Ammon's horn (tissue), 1 donor: ENCODE measurements around the gene PRRT1.
"Not testable (repeated sequence)": the region's sequence is repeated elsewhere in the genome, so short reads cannot be mapped to it uniquely, and the experiment has no call there.

Source experiments
- DNase-seq: peaks from one replicate; pipeline ENCODE4 v3.0.0-alpha.2; 2016; ENCODE audit warnings: low spot score

PRRT1 gene

DNA sequence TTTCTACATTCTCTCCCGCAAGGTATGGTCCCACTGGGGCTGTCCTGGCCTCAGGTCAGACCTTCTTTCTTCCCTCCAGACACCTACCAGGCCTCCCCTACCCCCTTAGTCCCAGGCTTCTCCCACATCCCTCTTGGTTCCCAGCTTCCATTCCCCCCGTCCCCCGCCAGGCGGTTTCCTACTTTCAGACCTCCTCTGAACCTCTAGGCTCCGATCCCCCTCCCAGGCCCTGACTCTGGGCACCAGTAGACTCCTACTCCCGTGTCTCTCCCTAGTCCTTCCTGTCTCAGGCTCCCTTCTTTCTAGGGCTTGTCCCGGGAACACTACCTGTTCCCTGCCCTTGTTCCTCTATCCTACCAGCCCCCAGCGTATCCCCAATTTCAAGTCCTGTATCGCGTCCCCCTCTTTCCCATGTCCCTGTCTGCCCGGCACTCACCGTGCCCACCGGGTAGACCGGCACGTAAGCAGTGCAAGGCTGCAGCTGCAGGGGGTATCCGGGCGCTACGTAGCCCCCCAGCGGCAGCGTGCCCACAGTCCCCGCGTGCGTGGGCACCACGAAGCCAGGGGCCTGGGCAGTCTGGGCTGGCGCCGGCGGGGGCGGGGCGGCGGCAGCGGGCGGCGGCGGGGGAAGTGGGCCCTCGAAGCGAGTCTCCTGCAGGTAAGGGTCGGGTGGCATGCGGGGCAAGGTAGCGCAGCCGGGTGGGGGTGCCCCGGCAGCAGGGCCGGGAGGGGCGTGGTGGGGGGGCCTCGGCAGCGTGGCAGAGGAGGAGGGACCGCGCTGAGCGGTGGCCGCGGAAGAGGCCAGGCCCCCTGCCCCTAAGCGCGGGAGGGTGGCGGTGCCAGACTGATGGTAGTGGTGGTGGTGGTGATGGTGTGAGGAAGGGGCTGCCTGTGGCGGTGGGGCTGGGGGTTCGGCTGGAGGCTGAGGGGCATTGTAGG lies 1.5 kb downstream of the PRRT1 start:
- no peak for DNase-seq

DNA sequence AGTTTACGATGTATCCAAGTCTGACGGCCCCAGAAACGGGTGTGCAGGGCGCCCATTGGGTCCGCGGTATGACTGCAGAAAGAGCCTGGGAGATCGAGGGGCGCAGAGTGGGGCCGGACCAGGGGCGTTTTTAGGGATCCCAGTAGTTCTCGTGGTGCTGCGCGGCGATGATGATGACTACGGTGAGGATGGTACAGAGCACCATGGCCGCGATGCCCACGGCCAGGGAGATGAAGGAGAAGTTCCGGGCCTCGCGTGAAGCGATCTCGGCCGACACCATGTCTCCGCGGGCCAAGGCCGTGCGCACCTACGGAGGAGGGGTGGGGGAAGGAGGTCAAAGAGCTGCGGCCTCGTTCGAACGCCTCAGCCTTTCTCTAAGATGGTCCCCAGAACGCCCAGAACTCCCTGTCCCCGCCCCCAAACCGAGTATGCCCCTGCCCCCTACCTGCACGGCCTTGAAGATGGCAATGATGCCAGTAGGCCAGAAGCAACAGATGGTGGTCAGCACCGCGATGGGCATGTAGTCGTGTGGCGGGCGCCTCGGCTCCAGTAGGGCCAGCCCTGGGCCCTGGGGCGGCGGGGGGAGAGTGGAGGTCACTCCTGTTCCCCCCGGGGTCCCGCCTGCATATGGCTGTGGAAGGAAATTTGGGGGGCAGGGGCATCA lies 2.5 kb downstream of the PRRT1 start:
- DNase-seq = no peak

DNA sequence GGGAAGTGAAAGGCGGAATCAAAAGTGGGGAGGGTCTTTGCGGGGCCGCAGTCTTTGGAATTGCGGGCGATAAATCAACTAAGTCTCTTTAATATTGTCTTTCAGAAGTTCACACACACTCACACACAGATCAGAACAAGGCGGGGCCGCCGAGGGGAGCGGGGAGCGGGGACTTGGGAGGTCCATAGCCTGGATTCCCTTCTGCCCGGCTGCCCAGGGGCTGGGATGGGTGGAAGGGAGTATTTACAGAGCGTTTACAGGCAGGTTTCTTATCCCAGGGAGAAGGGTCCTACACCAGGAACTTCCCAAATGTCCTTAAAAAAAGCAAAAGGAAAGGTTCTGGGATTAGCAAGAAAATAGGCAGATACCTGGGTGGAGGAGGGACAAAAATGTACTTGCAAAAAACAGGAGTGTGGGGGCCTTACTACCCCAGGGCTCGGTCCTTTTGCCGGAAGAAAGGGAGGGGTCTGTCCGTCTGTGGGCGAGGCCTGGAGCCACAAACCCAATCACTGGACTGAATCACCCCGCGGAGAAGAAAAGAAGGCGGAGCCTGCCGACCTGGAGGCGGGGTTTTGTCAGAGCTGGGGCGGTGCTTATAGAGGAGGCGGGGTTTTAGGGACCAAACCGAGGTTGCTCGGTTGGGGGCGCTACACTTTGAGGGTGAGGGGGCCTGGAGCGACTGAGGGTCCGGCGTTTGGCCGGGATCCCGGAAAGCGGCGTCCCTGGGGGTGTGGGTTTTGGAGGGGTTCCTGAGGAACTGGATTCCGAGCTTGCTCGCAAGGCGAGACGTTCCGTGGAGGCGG lies 3.2 kb downstream of the PRRT1 start:
- peak; percentile 41 for DNase-seq

DNA sequence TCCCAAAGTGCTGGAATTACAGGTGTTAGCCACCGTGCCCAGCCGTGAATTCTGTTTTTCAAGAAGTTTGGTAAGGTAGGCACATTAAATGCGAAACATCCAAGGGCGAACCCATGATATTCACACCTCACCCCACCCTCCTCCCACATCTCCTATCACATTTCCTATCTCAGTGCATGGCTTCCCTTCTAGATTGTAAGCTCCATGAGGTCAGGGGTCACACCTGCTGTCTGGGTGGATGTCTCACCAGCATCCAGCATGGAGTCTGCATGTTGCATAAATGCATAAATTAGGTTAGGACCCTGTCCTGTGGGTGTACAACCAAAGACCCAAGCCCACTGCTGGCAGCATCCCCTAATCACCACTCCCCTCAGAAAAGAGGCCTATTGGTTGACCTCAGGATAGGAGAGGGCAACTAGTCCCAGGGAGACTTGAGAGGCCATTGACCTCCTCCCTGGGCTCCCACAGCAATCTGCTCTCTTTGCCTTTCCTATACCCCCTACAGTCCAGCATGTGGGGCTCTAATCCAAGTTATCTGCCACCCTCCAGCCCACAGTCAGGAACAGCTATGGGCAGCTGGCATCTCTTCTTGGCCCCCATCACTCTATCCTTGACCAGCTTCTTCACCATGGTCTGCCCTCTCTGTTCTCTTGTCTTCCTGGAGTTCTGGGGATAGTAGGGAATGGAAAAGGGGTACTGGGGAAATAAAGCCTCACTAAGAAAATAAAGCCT lies 4.2 kb downstream of the PRRT1 start:
- DNase-seq = no peak

DNA sequence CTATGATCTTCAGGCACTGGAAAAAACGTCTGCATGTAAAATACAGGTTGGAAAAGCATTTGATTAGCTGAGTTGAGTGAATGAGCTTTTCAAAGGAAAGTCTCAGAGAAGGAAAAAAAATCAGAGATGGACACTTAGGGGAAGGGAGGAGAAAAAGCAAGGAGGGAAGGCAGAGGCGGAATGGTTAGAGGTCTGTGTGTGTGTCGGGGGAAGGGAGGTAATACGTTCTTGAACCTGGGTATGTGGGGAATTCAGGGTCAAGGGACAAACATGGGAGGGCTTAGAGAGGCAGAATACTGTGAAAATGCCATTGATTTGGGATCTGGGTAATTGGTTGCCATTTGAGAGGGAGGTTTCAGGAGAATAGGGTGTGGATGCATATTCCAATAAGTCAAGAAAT lies 5.1 kb downstream of the PRRT1 start:
- no peak for DNase-seq

DNA sequence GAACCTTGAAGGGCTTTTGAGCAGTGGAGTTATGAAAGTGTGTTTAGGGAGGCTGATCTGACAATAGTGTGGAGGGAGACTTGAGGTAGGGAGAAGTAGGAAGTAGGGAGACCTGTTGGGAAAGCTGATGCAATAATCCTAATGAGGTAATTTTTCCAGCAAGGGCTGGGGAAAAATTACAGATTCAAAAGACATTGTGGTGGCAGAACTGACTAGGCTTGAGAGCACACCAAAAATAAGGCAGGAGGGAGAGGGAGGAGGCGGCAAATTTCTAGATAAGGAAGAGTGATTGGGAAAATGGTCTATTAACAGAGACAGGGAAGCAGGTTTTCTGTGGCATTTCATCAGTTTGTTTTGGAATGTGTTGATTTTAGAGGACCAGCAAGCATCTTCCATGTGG lies 5.5 kb downstream of the PRRT1 start:
- no peak for DNase-seq

DNA sequence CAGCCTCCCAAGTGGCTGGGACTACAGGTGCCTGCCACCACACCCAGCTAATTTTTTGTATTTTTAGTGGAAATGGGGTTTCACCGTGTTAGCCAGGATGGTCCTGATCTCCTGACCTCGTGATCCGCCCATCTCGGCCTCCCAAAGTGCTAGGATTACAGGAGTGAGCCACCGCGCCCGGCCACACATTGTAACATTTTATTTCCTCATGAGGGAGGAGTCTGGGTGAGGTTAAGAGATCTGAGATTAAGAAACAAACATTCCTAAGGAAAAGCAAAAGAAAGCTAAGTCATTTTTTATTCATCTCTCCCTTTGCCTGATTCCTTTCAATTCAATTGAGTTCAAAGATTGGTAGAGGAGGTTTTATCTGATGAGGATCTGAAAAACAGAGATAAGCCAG lies 7.5 kb downstream of the PRRT1 start:
- not testable (repeated sequence) for DNase-seq

DNA sequence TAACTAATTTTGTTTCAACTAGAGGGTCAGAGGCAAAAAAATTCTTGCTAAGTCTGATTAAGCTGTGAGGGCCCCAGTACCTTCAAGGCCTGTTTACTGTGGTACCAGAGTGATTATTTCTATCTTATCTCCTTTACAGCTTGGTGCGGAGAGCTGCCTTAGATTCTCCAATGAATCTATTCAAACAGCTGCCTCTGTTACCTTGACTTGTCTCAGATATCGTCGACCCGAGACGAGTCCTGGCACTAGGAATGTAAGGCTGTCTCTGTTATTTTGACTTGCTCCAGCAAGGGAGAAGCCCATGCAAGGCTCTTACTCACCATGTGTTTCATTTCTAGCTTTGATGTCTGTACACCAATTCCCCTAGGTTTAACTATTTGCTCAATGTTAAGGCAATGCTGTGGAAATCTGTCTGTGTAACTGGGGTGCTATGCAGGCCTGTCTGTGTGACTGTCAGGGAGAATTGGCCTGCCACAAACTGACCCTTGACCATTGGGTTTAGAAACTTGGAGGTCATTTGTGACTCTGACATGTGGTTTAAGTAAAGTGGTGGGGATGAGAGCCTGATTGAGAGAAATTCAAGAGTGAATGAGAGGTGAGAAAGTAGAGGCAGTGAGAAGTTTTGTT lies 11.2 kb downstream of the PRRT1 start:
- no peak for DNase-seq

DNA sequence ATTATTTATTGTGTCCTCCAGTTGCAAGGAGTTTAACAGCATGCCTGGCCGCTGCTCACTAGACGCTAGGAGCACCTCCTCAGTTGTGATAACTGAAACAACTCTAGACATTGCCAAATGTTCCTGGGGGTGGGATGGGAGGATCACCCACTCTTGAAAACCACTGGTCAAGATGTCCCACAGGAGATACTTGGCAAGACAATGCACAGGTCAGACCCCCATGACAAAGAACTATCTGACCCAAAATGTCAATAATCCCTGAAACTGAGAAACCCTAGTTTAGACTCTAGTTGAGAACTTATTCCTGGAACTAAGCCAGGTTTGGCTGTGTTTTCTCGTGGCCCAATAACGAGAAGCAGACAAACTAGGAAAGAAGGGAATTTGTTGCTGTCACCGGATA lies 12.1 kb downstream of the PRRT1 start:
- no peak for DNase-seq

DNA sequence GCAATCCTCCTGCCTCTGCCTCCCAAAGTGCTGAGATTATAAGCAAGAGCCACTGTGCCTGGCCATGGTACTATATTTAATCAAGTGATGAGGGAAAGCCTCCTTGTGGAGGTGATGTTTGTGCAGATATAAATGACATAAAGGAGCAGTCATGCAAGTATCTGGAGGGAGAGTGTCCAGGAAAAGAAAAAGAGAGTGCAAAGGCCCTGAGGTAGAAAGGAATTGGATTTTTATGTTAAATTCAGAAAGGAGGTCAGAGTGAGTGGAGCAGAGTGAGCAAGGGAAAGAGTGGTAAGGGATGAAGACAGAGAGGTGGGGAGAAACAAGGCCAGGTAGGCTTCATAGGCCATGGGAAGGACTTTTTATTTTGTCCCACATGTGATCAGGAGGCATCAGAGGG lies 14.3 kb downstream of the PRRT1 start:
- DNase-seq = no peak

DNA sequence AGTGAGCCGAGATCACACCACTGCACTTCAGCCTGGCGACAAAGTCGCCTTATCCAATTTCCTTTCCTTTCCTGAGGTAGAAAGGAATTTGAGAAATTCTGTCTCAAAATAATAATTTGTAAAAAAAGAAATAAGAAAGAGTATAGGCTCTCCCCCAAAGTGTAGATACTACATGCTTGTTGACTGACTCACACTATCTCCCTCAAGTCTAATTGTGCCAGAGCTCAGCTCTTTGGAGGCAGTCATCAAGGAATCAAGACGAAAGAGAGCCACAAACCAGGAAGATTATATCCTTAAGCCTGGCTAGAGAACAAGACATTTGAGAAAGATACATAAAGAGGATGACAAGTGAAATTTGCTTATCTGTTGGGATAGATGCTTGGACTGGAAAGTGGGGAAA lies 18.0 kb downstream of the PRRT1 start:
- no peak for DNase-seq

DNA sequence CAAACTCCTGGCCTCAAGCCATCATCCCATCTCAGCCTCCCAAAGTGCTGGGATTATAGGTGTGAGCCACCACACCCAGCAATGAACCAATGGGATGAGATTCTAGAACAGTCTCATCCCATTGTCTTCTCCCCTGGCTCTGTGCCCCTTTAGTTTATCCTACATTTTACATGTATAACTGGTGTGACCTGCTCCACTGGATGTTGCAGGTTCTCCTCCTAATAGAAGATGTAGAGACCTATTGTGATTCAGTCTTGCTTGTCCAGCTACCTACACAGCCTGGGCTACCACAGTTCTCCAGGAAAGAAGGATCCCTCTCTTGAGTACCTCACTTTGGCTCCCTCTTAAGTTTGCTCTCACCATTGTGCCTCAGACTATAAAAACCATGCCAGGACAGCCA lies 19.6 kb downstream of the PRRT1 start:
- DNase-seq = no peak

DNA sequence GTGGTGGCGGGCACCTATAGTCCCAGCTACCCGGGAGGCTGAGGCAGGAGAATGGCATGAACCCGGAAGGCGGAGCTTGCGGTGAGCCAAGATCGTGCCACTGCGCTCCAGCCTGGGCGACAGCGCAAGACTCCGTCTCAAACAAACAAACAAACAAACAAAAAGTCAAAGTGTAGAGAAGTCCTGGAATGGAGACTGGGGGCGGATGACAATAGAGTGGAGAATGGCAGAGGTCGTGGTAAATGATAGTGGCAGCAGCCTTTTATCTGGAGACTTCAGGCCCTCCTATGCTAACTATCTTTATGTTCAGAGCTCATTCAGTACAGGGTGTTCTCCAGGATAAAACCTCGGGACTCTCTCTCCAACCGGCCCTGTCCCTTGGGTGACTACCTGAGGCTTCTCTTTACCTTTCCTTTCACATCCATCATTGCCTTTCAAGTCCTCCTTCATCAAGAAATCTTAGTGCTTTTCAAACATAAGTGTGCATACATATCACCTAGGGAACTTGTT lies 20.2 kb downstream of the PRRT1 start:
- DNase-seq = no peak

DNA sequence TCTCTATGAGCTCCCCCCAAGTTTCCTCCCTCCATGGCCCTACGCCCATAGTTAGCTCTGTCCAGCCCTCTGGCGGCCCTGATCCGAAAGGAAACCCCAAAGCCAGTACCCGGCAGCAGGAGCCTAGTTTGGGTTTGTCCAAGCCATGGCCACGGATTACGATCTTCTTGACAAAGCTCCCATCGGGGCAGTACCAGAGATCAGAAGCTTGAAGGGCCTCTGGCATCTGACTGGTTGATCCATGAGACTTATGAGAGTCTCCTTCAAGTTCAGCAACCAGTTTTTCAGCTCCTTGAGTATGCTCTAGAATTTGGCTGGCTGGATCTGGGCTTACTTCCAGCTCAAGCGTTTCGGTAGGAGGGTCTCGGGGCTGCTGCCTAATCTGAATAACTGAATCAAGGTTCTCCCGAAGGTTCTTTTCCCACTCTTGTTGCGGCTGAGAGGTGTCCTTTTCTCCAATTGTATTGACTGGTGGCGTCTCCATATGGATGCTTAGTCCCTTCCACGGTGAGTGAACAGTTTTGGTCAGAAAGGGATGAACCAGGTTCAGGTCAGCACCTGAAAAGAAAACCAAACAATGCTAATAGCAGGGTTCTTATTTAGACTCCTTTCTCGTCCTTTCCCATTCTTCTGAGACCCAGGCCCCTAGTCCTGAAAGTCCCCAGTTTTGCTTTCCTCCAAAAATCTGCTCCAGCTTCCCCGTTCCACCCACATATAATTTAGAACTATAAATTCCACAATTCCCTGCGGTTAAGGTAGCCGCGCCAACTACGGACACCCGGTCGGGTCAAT lies 22.2 kb downstream of the PRRT1 start:
- DNase-seq = no peak

DNA sequence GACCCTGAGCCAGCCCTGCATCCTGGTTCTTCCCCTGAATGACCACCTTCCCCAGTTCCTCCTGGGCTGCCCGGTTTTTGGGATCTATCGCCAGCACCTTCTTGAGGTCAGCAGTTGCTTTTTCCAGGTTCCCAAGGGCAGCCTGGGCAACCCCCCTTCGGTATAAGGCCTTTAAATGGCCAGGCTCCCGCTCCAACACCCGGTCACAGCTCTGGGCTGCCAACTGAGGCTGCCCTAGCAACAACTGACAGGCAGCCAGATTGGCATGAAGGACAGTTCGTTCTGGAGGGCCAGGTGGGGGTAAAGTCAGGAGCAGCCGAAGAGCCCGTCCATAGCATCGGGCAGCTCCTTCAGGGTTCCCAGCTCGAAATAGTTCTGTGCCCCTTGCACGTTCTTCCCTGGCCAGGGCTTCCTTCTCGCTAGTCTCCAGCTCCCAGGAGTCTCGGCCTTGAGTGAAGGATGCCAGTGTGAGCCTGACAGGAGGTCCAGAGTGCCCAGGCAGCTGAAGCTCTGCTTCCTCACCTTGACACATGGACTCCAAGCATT lies 22.9 kb downstream of the PRRT1 start:
- DNase-seq = no peak

DNA sequence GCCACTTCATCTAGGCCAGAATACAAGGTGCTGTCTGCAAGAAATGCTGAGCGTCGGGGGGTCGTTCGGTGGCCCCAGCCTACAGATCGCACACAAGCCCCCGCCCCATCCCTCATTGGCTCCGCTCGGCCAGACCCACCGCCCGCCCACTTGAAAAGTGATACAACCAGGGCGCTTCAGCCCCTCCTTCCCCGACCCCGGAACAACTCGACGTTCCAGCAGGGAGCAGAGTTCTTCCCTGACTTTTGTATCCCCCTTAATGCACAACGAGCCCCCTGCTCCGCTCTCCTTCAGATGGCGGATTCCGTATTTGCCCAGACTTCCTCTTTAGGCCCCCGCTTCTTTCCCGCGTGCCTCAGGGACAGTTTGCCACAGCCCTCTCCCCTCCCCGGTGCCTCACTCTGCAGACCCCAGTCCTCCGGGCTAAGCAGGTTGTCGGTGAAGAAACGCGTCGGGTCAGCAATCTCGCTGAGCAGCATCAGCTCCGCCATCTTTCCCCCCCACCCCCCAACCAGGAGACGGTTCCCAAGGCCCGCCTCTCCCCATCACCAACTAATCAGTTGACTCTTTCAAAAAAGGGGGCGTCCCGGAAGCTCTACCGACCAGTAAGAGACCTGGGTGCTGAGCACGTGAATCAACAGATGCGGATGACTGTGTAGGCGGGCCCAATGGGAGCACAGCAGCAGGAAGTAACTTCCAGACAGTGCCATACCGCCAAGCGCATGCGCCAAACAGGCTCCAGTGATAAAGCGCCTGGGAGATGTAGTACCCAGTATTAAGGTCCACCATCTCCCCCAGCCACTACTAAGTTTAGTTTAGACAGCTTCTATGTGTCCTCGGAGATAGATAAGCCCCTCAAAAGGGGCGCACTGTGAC lies 23.8 kb downstream of the PRRT1 start, which contains the start of gene ATF6B:
TSS of gene ATF6B (minus strand) at position 530 of the 876 bp plus-strand sequence. CDS start at position 491, 39 bp downstream.
- DNase-seq = peak; percentile 100

DNA sequence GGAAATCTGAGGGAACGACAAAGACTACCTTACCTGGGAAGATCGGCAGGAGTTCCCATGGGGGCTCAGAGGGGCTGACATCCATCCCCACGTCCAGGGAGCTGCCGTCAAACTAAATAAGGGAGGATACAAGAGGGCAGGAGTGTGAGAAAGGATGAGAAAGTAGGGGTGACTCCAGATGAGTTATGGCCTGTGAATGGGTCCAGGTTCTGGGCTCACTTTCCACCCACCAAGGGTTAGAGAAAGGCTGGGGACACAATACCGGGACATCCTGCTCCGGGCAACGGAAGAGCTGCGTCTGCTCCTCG lies 24.4 kb downstream of the PRRT1 start:
- no peak for DNase-seq

DNA sequence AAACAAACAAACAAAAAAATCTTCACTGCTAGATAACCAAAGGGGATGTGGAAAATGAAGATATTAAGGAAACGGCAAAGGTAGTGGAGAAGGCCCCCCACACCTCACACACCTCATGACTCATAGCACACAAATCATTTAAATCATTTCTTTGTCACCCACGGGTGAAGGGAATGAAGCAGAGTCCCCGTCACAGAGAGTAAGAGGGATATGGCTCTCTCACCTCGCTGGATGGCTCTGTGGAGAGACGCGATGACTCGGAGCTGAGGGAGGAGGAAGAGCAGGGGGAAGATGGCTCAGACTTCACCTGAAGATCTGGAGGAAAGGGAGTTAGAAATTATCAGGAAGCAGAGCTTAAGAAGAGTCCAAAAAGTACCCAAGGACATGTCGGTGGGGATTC lies 24.9 kb downstream of the PRRT1 start:
- no peak for DNase-seq

DNA sequence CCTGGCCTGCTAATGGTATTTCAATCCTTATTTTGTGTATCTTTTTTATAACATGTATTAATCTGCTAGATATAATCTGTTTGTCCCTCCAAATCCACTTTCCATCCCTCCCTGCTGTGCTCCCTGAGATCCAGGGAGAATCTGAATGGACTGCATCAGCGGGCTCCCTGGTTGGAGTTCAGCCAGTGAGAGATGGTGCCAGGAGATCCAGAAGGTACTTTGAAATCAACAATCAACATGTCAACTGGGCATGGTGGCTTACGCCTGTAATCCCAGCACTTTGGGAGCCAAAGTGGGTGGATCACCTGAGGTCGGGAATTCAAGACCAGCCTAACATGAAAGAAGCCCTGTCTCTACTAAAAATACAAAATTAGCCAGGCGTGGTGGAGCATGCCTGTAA lies 28.1 kb downstream of the PRRT1 start:
- no peak for DNase-seq
